Breast epithelium (tissue), 4 donors: ENCODE measurements around the gene SLC26A2. TPM values are rescaled to one million over a fixed set of nuclear protein-coding genes. Genes with fewer than 3 reads are reported as not detected.

Source experiments
- DNase-seq, 2 donors: peaks; one replicate each; pipeline ENCODE4 v3.0.0-alpha.2; 2019; ENCODE audit warnings: low spot score in 2 of 2
- H3K27ac ChIP-seq, 2 donors: fragments of 200-600 bp; sonication (generic) in 1 of 2; one replicate each; pipeline ENCODE4 v1.5.1; 2016 to 2019; ENCODE audit warnings: mild to moderate bottlenecking in 1 of 2
- H3K27me3 ChIP-seq, 2 donors: fragments of 200-600 bp; sonication (generic) in 1 of 2; one replicate each; pipeline versions ENCODE4 v1.5.1 to v1.6.0; 2017 to 2019; ENCODE audit warnings: control low read depth in 1 of 2, mild to moderate bottlenecking in 1 of 2
- H3K36me3 ChIP-seq: fragments of 200-600 bp; one replicate; pipeline ENCODE4 v1.5.1; 2019
- H3K4me1 ChIP-seq, 2 donors: fragments of 200-600 bp; sonication (generic); one replicate each; pipeline ENCODE4 v1.5.1; 2016 to 2019; ENCODE audit warnings: control low read depth in 1 of 2
- H3K4me3 ChIP-seq, 3 donors: fragments of 200-600 bp; sonication (generic); 1 replicate in 2 of 3; 2 replicates in 1 of 3; pipeline ENCODE4 v1.5.1; 2016 to 2019; ENCODE audit warnings: mild to moderate bottlenecking in 3 of 3, moderate library complexity in 2 of 3
- H3K9me3 ChIP-seq, 2 donors: fragments of 200-600 bp; sonication (generic) in 1 of 2; one replicate each; pipeline ENCODE4 v1.5.1; 2016 to 2019; ENCODE audit warnings: control low read depth in 1 of 2
- POLR2A ChIP-seq: fragments of 450-650 bp; IDR thresholded peaks from one replicate; pipeline ENCODE4 v1.6.1; 2016; ENCODE audit warnings: antibody characterized with exemption, mild to moderate bottlenecking, moderate library complexity
- POLR2AphosphoS5 ChIP-seq, 3 donors: sonication (generic); formaldehyde crosslinking; IDR thresholded peaks; one replicate each; pipeline ENCODE4 v1.6.1; 2017; ENCODE audit warnings: antibody characterized with exemption in 3 of 3
- intact Hi-C: fragments of 100-400 bp; cut with DNase I; formaldehyde crosslinking; loops from one replicate; pipeline ENCODE4 v1.15.1; 2023; ENCODE audit warnings: low total_unique reads
- total RNA-seq, 3 donors: library from RNA; depleted of rRNA; stranded (reverse); fragments of >200 nt; gene quantifications; one replicate each; pipeline ENCODE4 v1.1.0, GENCODE V29; 2016
- TF ChIP-seq, protein P1 (sequence below), 3 donors: fragments of 450-650 bp; IDR thresholded peaks; one replicate each; pipeline ENCODE4 v1.5.1; 2016 to 2017; ENCODE audit warnings: antibody characterized with exemption in 3 of 3, mild to moderate bottlenecking in 3 of 3, moderate library complexity in 3 of 3

SLC26A2 gene
- total RNA-seq, result 100 to 1,000 TPM in 1 of 3 donors, 10 to 100 TPM in 2; 10.6 to 103 (median 30.2) TPM

DNA sequence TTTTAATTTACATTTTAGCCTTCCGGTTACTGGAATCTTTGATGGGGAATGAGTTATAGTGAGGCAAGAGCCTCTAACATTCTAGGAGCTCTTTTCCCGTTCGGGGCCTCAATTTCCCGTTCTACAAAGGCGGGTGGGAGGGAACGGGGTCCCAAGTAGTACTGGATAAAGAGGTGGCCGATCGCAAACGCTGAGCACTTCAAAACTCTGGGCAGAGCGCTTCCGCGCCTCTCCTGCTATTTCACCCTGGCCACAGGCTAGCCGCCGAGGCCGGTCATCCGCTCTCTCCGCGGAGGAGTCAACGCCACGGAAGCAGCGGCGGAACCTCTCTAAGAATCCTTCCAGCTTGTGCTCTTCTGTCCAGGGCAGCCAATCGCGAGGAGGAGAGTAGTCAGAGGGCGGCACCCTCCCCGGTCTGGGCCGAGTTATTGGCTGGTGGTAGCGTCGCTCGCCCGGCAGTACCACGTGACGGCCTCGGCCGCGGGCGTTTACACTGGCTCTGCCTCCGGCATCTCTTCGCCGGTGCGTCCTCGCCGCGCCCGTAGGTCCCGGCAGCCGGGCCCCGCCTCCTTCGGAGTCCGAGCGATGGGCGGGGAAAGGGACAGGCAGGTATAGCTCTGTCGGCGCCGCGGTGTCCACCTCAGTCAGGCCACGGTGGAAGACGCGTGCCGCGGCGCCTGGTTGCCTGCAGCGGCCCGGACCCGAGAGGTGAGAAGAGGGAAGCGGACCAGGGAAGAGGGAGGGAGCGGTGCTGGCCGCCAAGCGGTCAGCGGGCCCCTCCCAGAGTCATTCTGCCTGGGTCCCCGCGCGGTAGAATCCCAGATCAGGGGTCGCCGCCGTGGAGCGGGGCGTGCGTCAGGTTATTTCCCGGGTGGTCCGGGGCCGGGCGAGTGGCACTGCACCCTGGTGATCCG lies at the start of gene SLC26A2:
TSS of gene SLC26A2 (plus strand) at position 487 of the 914 bp plus-strand sequence. CDS start 16,895 bp downstream, outside the sequence.
- TF ChIP-seq POLR2AphosphoS5 (IDR thresholded peaks at IDR 0.05) (peak; percentile 82 to 95 (median 92)), POLR2A (peak; percentile 80)
- TF ChIP-seq, protein P1, sequence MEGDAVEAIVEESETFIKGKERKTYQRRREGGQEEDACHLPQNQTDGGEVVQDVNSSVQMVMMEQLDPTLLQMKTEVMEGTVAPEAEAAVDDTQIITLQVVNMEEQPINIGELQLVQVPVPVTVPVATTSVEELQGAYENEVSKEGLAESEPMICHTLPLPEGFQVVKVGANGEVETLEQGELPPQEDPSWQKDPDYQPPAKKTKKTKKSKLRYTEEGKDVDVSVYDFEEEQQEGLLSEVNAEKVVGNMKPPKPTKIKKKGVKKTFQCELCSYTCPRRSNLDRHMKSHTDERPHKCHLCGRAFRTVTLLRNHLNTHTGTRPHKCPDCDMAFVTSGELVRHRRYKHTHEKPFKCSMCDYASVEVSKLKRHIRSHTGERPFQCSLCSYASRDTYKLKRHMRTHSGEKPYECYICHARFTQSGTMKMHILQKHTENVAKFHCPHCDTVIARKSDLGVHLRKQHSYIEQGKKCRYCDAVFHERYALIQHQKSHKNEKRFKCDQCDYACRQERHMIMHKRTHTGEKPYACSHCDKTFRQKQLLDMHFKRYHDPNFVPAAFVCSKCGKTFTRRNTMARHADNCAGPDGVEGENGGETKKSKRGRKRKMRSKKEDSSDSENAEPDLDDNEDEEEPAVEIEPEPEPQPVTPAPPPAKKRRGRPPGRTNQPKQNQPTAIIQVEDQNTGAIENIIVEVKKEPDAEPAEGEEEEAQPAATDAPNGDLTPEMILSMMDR (IDR thresholded peaks at IDR 0.05), result peak in 2 of 3 donors; percentile 2 to 9

DNA sequence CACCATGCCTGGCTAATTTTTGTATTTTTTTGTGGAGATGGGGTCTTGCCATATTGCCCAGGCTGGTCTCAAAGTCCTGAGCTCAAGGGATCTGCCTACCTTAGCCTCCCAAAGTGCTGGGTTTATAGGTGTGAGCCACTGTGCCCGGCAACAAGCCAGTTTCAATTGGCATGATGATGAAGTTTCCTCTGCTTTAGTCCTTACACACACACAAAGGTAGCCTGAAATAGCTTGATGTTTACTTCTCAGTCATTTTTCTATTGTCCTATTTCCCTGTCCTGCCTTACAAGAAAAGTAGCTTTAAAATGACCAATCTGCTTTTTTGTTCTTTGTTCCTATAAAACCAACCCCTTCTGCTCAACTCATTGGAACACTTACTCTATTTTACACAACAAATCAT lies 49.5 kb upstream of the SLC26A2 start:
- intact Hi-C loops, result no loop called here
- Histone ChIP-seq H3K27ac (peak overlapping the region in 1 of 2 donors; percentile 60), H3K27me3 (no peaks in the 10 kb centered on the region), H3K9me3 (no peaks in the 10 kb centered on the region), H3K36me3 (no peaks in the 10 kb centered on the region), H3K4me3 (no peak overlapping the region), H3K4me1 (no peaks in the 10 kb centered on the region)
- no peak for DNase-seq
- no peak for TF ChIP-seq POLR2AphosphoS5 (IDR thresholded peaks at IDR 0.05)
- TF ChIP-seq, protein P1 (IDR thresholded peaks at IDR 0.05), result no peak
- TF ChIP-seq POLR2A, result no peak

More for the DNA sequence above, at the start of gene SLC26A2:
- H3K4me3 ChIP-seq, result peak within 1 kb of the TSS; percentile 75 to 86 (median 82)
- DNase-seq, result peak; percentile 94 to 96
- peaks cover 0 to 6% of the 10 kb centered on the region in 2 donors for H3K4me1 ChIP-seq
- H3K27me3 ChIP-seq, result no peaks in the 10 kb centered on the region
- H3K36me3 ChIP-seq, result no peaks in the 10 kb centered on the region
- no peaks in the 10 kb centered on the region for H3K9me3 ChIP-seq
- H3K27ac ChIP-seq, result peak within 1 kb of the TSS; percentile 92 to 95
- intact Hi-C loops, result no loop called here

DNA sequence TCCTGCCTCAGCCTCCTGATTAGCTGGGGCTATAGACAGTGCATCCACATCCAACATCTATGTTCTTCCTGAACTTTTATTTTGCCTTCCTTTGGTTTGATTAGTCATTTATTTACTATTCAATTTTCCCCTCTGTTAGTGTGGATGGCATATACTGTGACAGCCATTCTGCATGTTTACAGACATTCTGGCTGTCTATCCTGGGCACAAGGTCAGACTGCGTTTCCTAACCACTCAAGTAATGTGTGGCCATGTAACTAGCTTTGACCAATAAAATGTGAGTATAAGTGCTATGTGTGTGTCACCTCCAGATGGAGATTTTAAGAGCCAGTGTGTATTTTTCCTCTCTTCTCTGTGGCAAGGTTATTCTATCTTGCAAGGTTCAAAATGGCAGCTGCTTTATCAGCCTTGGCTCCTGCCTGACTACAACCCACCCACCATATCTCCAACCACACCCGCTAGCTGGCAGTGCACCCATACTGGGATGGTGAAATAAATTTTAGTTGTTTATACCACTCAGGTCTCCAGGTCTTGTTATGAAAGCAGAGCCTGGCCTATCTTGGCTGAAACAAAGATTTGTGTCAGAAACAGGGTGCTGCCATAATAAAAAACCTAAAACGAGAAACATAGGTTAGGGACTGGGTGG lies 48.2 kb upstream of the SLC26A2 start:
- Histone ChIP-seq H3K36me3 (no peaks in the 10 kb centered on the region), H3K4me3 (no peak overlapping the region), H3K27ac (no peak overlapping the region), H3K4me1 (no peaks in the 10 kb centered on the region), H3K27me3 (no peaks in the 10 kb centered on the region), H3K9me3 (no peaks in the 10 kb centered on the region)
- no peak for DNase-seq
- intact Hi-C loops, result no loop called here
- TF ChIP-seq, protein P1 (IDR thresholded peaks at IDR 0.05), result no peak
- TF ChIP-seq POLR2AphosphoS5 (IDR thresholded peaks at IDR 0.05), result no peak
- no peak for TF ChIP-seq POLR2A

DNA sequence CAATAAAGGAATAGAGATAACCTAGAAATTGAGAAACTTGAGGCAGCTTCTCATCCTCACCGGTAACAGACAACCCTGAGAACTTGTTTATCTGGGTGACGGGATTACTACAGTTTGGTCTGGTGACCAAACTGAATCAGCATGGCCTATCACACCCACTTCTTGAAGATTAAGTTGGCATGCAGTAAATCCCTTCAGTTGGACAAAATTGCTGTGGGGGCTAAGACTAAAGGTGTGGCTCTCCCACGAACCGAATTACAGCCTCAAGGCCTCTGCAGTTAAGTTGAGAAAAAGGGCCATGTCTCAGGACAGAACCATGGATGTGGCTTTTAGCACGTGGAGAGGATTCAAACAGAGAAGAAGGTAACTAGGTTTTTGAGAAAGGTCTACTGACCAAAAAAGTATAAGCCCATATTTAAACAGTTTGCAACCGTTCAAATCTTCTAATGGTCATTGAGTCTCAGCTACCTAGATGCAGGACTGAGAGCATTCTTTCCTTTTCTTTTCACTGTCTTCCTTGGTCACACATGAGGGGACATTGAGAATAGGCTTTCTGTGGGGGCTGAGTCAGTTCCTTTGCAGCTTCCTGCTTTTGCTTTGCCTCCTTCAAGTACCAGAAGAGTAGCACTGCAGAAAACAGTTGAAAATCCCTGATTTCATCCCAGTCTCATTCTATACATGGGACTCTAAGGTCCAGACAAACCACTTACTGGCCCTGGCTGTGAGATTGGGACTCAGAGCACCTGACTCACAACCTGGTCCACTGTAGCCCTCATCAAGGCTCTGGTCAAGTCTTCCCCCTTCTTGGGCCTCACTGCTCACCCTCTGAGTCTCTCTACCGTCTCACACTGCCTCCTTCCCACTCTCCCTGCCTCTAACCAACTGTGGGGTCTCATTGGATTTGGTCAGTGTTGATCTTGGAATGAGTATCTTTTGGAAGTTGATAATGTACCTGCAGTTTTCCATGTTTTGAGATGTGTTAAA lies 46.8 kb upstream of the SLC26A2 start:
- intact Hi-C loops, result no loop called here
- DNase-seq, result no peak

More for the DNA sequence above, 46.8 kb upstream of the SLC26A2 start:
- TF ChIP-seq POLR2A (no peak), POLR2AphosphoS5 (IDR thresholded peaks at IDR 0.05) (no peak)
- TF ChIP-seq, protein P1 (IDR thresholded peaks at IDR 0.05), result no peak
- Histone ChIP-seq H3K36me3 (no peaks in the 10 kb centered on the region), H3K27me3 (no peaks in the 10 kb centered on the region), H3K4me1 (no peaks in the 10 kb centered on the region), H3K27ac (no peak overlapping the region), H3K9me3 (no peaks in the 10 kb centered on the region), H3K4me3 (no peak overlapping the region)
